Measurements from ENCODE around the gene FRAS1. TPM values are rescaled to one million over a fixed set of nuclear protein-coding genes. Genes with fewer than 3 reads are reported as not detected.

The FRAS1 gene
- polyA plus RNA-seq, 1 donor from 2014 or later: 2.8 TPM

- TF ChIP-seq SMC3 (conservative IDR thresholded peaks at IDR 0.05; ENCODE audit: poor library complexity) (no peak), EP300 (conservative IDR thresholded peaks at IDR 0.05; ENCODE audit: poor library complexity, severe bottlenecking) (no peak), POLR2AphosphoS5 (IDR thresholded peaks at IDR 0.05) (no peak)
Measured at GRCh38 chr4:78095081-78095480, 38.0 kb downstream of the FRAS1 start (continued).

DNA sequence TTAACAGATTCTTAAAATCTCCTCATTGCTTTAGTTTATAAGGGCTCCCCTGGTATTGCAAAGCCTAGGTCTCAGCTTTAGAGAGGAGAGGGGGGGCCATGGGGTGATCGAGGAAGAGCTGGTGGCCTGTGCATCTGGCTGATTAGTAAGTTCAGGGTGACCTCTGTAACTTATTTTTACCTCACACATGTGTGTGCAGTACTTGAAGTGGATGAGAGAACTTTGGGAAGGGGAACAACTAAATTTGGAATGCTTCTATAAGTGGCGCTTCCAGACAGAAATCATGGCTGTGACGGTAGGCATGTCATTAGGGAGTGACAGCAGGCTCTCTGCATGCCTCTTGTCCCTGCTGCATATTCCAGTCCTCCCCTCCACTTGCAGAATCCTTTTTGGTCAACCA lies 41.9 kb downstream of the FRAS1 start:
- Histone ChIP-seq H3K36me3 (ENCODE audit: insufficient read depth, low read length) (no peaks in the 10 kb centered on the region), H4K20me1 (ENCODE audit: insufficient read depth) (no peaks in the 10 kb centered on the region), H3K4me3 (ENCODE audit: low read length) (no peak overlapping the region), H3K9ac (ENCODE audit: low read length) (no peak overlapping the region), H3K27ac (ENCODE audit: low read length) (no peak overlapping the region), H3K79me2 (replicated peaks; ENCODE audit: insufficient read depth, low read length) (no peaks in the 10 kb centered on the region), H3K27me3 (ENCODE audit: insufficient read depth, low read depth, low read length) (no peaks in the 10 kb centered on the region), H2AFZ (ENCODE audit: low read depth, low read length) (no peak overlapping the region), H3F3A (ENCODE audit: insufficient read depth, low read length, poor library complexity, severe bottlenecking) (no peaks in the 10 kb centered on the region), H3K4me2 (ENCODE audit: low read length) (no peak overlapping the region), H3K9me2 (ENCODE audit: insufficient read depth, low read length) (no peaks in the 10 kb centered on the region), H3K9me3 (ENCODE audit: low read length) (no peaks in the 10 kb centered on the region)
- TF ChIP-seq EZH2 (IDR thresholded peaks at IDR 0.05; ENCODE audit: borderline replicate concordance, insufficient read depth, low read length, poor library complexity, severe bottlenecking): no peak
- TF ChIP-seq MXI1 (conservative IDR thresholded peaks at IDR 0.05; ENCODE audit: poor library complexity, severe bottlenecking): no peak
- no peak for TF ChIP-seq REST (IDR thresholded peaks at IDR 0.05; ENCODE audit: borderline replicate concordance)
- no peak for TF ChIP-seq SMC3 (conservative IDR thresholded peaks at IDR 0.05; ENCODE audit: poor library complexity)
- no peak for TF ChIP-seq TAF1 (IDR thresholded peaks at IDR 0.05; ENCODE audit: low read depth)
- no peak for TF ChIP-seq RAD21 (conservative IDR thresholded peaks at IDR 0.05)
- no peak for TF ChIP-seq EP300 (conservative IDR thresholded peaks at IDR 0.05; ENCODE audit: poor library complexity, severe bottlenecking)
- TF ChIP-seq, protein P1, sequence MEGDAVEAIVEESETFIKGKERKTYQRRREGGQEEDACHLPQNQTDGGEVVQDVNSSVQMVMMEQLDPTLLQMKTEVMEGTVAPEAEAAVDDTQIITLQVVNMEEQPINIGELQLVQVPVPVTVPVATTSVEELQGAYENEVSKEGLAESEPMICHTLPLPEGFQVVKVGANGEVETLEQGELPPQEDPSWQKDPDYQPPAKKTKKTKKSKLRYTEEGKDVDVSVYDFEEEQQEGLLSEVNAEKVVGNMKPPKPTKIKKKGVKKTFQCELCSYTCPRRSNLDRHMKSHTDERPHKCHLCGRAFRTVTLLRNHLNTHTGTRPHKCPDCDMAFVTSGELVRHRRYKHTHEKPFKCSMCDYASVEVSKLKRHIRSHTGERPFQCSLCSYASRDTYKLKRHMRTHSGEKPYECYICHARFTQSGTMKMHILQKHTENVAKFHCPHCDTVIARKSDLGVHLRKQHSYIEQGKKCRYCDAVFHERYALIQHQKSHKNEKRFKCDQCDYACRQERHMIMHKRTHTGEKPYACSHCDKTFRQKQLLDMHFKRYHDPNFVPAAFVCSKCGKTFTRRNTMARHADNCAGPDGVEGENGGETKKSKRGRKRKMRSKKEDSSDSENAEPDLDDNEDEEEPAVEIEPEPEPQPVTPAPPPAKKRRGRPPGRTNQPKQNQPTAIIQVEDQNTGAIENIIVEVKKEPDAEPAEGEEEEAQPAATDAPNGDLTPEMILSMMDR (IDR thresholded peaks at IDR 0.05; ENCODE audit: poor library complexity, severe bottlenecking): no peak
- TF ChIP-seq POLR2AphosphoS5 (IDR thresholded peaks at IDR 0.05): no peak

- no peak overlapping the region for H3K9ac ChIP-seq (ENCODE audit: low read length)
- no peak overlapping the region for H2AFZ ChIP-seq (ENCODE audit: low read depth, low read length)
- no peaks in the 10 kb centered on the region for H3F3A ChIP-seq (ENCODE audit: insufficient read depth, low read length, poor library complexity, severe bottlenecking)
- no peaks in the 10 kb centered on the region for H3K36me3 ChIP-seq (ENCODE audit: insufficient read depth, low read length)
- H3K4me3 ChIP-seq (ENCODE audit: low read length): no peak overlapping the region
- H3K79me2 ChIP-seq (replicated peaks; ENCODE audit: insufficient read depth, low read length): no peaks in the 10 kb centered on the region
- H3K27me3 ChIP-seq (ENCODE audit: insufficient read depth, low read depth, low read length): no peaks in the 10 kb centered on the region
- no peak overlapping the region for H3K27ac ChIP-seq (ENCODE audit: low read length)
- no peaks in the 10 kb centered on the region for H3K9me3 ChIP-seq (ENCODE audit: low read length)
- no peaks in the 10 kb centered on the region for H4K20me1 ChIP-seq (ENCODE audit: insufficient read depth)
- no peaks in the 10 kb centered on the region for H3K9me2 ChIP-seq (ENCODE audit: insufficient read depth, low read length)
- H3K4me2 ChIP-seq (ENCODE audit: low read length): no peak overlapping the region
- TF ChIP-seq TAF1 (IDR thresholded peaks at IDR 0.05; ENCODE audit: low read depth) (no peak), POLR2AphosphoS5 (IDR thresholded peaks at IDR 0.05) (no peak), EP300 (conservative IDR thresholded peaks at IDR 0.05; ENCODE audit: poor library complexity, severe bottlenecking) (no peak), EZH2 (IDR thresholded peaks at IDR 0.05; ENCODE audit: borderline replicate concordance, insufficient read depth, low read length, poor library complexity, severe bottlenecking) (no peak), RAD21 (conservative IDR thresholded peaks at IDR 0.05) (no peak), MXI1 (conservative IDR thresholded peaks at IDR 0.05; ENCODE audit: poor library complexity, severe bottlenecking) (no peak), REST (IDR thresholded peaks at IDR 0.05; ENCODE audit: borderline replicate concordance) (no peak), SMC3 (conservative IDR thresholded peaks at IDR 0.05; ENCODE audit: poor library complexity) (no peak)
- TF ChIP-seq, protein P1 (IDR thresholded peaks at IDR 0.05; ENCODE audit: poor library complexity, severe bottlenecking): no peak
Measured at GRCh38 chr4:78100060-78100459, 42.9 kb downstream of the FRAS1 start.

All from neural cell (in vitro differentiated cells).